ENCODE measurements around the gene SLC25A19. TPM values are rescaled to one million over a fixed set of nuclear protein-coding genes. Genes with fewer than 3 reads are reported as not detected.

SLC25A19 gene
- total and polyA plus RNA-seq, 9 of the 15 experiments (the other 6 are each of a cell fraction or from before 2014, with no cell fraction given) = 33.4 to 76.6 (median 55.3) TPM

GRCh38 chr17:75295201-75296158, 6.2 kb upstream of the SLC25A19 start:
- H3K27ac ChIP-seq (ENCODE audit: extremely low read depth, low read depth, low read length) = peak overlapping the region; percentile 17; the same call in 1 of the 3 replicates
- H3K9ac ChIP-seq (ENCODE audit: insufficient read depth in 1 of 2, low read depth in 2 of 2, low read length in 2 of 2) = no peak overlapping the region
- no TSS peak for BruUV-seq (replicated peaks)
- H3K36me3 ChIP-seq (ENCODE audit: control insufficient read depth, insufficient read depth, low read length) = no peaks in the 10 kb centered on the region
- H4K20me1 ChIP-seq (replicated peaks; ENCODE audit: control insufficient read depth, insufficient read depth, low read length) = no peaks in the 10 kb centered on the region
- peak in 3 of 4 experiments; percentile 10 to 48 (median 47) for DNase-seq (ENCODE audit: extremely low read depth in 1 of 4, low spot score in 3 of 4)
- no peak overlapping the region for H3K4me3 ChIP-seq
- H3K4me1 ChIP-seq (replicated peaks in 1 of 2; ENCODE audit: control insufficient read depth in 2 of 2, insufficient read depth in 2 of 2, low read length in 2 of 2) = peaks cover 0 to 6% of the 10 kb centered on the region in 2 experiments; a peak in 2 of 5 replicates
- peak; percentile 80 for FAIRE-seq
- 50% methylated on average over 8 of the region's 8 CpGs for WGBS (ENCODE audit: insufficient coverage, low coverage, missing lambda C conversion rate)
- H3K27me3 ChIP-seq (ENCODE audit: control insufficient read depth in 2 of 2, insufficient read depth in 2 of 2, low read length in 2 of 2) = no peaks in the 10 kb centered on the region
- no peaks in the 10 kb centered on the region for H3K79me2 ChIP-seq (ENCODE audit: control insufficient read depth, insufficient read depth, low read length)
- ATAC-seq = peak; percentile 85
- H3K9me3 ChIP-seq (replicated peaks; ENCODE audit: control insufficient read depth, insufficient read depth, low read depth, low read length) = no peaks in the 10 kb centered on the region
- CTCF ChIA-PET (ENCODE audit: low intra/inter-chr PET ratio) = no interaction called here
- intact Hi-C loops (cut with micrococcal nuclease) = no loop called here
- no peaks in the 10 kb centered on the region for H3K9me1 ChIP-seq (ENCODE audit: control insufficient read depth, insufficient read depth, low read length)
- POLR2A ChIA-PET = interaction anchor here (1.4 kb wide), 1 partner anchor 31 kb away, joined by 3 read pairs; no protein-coding TSS in a partner anchor
- H3K4me2 ChIP-seq (ENCODE audit: insufficient read depth, low read length) = no peak overlapping the region; the same call in 1 of the 2 replicates
- peak overlapping the region; percentile 36 for H2AFZ ChIP-seq (ENCODE audit: low read depth, low read length)
- in situ Hi-C loops (cut with MboI) = no loop called here
- TF ChIP-seq RCOR1 (IDR thresholded peaks at IDR 0.05; ENCODE audit: borderline replicate concordance in 1 of 2, low read depth in 2 of 2, low read length in 2 of 2) (peak in 1 of 2 experiments; percentile 95; a peak in 2 of 4 replicates), DIDO1 (tag; IDR thresholded peaks at IDR 0.05; ENCODE audit: low read depth) (no peak), CBFA2T3 (IDR thresholded peaks at IDR 0.05) (peak; percentile 81), BDP1 (IDR thresholded peaks at IDR 0.05; ENCODE audit: insufficient read depth, insufficient read length) (no peak), POLR2H (tag; IDR thresholded peaks at IDR 0.05; ENCODE audit: low read depth) (no peak), ILF3 (IDR thresholded peaks at IDR 0.05; ENCODE audit: borderline replicate concordance) (no peak), ELK1 (CRISPR knock-in tag; IDR thresholded peaks at IDR 0.05) (no peak), KDM1A (IDR thresholded peaks at IDR 0.05) (peak; percentile 91 to 92), GTF3C2 (IDR thresholded peaks at IDR 0.05; ENCODE audit: borderline replicate concordance, extremely low read depth, insufficient read length) (no peak), HOMEZ (CRISPR knock-in tag; IDR thresholded peaks at IDR 0.05) (no peak), SMAD4 (CRISPR knock-in tag; conservative IDR thresholded peaks at IDR 0.05) (0 out of 2 replicates have a peak, but pooled peaks have one; percentile 17), FOXK2 (conservative IDR thresholded peaks at IDR 0.05 in 1 of 2, IDR thresholded peaks at IDR 0.05 in 1 of 2; ENCODE audit: low read depth in 2 of 2) (peak in 1 of 2 experiments; percentile 25; a peak in 1 of 4 replicates)
